ENCODE data around the gene ADRB1.

ADRB1 gene

DNA sequence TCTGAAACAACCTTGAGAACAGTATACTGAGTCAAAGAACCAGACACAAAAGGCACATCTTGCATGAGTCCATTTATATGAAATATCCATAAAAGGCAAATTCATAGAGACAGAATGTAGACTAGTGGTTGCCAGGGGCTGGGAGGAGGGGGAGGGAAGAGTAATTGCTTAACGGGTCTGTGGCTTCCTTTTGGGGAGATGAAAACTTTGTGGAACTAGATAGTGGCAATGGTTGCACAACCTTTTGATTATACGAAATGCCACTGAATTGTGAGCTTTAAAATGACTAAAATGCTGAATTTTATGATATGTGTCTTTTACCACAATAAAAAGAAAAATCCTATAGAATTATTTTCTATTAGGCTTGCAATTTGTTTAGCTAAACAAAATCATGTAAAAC lies 16.8 kb downstream of the ADRB1 start:
- H3K4me3 ChIP-seq (ENCODE audit: low read depth, low read length) = no peak overlapping the region
- no peak overlapping the region for H3K27ac ChIP-seq
- TF ChIP-seq, protein P1, sequence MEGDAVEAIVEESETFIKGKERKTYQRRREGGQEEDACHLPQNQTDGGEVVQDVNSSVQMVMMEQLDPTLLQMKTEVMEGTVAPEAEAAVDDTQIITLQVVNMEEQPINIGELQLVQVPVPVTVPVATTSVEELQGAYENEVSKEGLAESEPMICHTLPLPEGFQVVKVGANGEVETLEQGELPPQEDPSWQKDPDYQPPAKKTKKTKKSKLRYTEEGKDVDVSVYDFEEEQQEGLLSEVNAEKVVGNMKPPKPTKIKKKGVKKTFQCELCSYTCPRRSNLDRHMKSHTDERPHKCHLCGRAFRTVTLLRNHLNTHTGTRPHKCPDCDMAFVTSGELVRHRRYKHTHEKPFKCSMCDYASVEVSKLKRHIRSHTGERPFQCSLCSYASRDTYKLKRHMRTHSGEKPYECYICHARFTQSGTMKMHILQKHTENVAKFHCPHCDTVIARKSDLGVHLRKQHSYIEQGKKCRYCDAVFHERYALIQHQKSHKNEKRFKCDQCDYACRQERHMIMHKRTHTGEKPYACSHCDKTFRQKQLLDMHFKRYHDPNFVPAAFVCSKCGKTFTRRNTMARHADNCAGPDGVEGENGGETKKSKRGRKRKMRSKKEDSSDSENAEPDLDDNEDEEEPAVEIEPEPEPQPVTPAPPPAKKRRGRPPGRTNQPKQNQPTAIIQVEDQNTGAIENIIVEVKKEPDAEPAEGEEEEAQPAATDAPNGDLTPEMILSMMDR (IDR thresholded peaks at IDR 0.05; ENCODE audit: low read depth, low read length) = no peak
- no peaks in the 10 kb centered on the region for H3K9me3 ChIP-seq (ENCODE audit: severe bottlenecking)
- no peaks in the 10 kb centered on the region for H3K27me3 ChIP-seq (ENCODE audit: insufficient read depth, low read depth, severe bottlenecking)
- DNase-seq = no peak
- H3K36me3 ChIP-seq = no peaks in the 10 kb centered on the region

DNA sequence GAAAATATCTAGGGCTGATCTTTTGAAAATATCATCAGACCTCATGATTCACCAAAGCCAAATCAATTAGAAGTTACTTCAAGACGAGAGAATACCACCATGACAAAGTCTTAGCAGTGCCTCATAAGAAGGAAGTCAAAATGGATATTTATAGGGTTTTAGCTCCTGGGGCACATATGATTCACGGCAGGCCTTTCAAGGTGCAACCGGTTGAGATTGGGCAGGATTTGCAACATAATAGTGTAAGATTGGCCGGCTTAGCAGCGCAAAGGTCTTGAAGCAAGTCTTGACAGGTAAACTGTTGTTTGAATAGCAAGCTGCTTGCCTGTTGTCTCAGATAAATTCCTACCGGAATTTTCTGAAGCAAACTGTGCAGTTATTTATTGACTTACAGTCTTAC lies 17.5 kb downstream of the ADRB1 start:
- TF ChIP-seq, protein P1 (IDR thresholded peaks at IDR 0.05; ENCODE audit: low read depth, low read length) = no peak
- Histone ChIP-seq H3K36me3 (no peaks in the 10 kb centered on the region), H3K9me3 (ENCODE audit: severe bottlenecking) (no peaks in the 10 kb centered on the region), H3K4me3 (ENCODE audit: low read depth, low read length) (no peak overlapping the region), H3K27ac (no peak overlapping the region), H3K27me3 (ENCODE audit: insufficient read depth, low read depth, severe bottlenecking) (no peaks in the 10 kb centered on the region)
- DNase-seq = no peak

DNA sequence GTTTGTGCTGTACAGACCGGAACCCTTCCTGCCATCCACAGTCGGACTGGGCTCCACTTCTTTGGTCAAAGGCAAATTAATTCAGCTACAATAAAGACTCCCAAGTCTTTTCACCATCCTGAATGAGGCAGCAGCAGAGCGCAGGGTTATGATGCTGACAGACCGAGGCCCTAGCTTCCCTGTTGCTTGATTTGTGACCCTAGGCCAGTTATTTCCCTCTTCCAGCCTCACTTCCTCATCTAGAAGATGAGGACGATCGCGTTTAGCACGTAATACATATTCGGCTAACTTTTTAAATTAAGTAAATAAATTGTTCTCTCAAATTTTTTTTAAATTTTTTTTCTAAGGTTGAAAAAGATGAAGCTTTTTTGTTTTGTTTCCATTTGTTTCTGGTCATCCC lies 18.1 kb downstream of the ADRB1 start:
- no peaks in the 10 kb centered on the region for H3K36me3 ChIP-seq
- no peak for DNase-seq
- TF ChIP-seq, protein P1 (IDR thresholded peaks at IDR 0.05; ENCODE audit: low read depth, low read length) = no peak
- H3K9me3 ChIP-seq (ENCODE audit: severe bottlenecking) = no peaks in the 10 kb centered on the region
- no peak overlapping the region for H3K4me3 ChIP-seq (ENCODE audit: low read depth, low read length)
- H3K27me3 ChIP-seq (ENCODE audit: insufficient read depth, low read depth, severe bottlenecking) = no peaks in the 10 kb centered on the region
- no peak overlapping the region for H3K27ac ChIP-seq

DNA sequence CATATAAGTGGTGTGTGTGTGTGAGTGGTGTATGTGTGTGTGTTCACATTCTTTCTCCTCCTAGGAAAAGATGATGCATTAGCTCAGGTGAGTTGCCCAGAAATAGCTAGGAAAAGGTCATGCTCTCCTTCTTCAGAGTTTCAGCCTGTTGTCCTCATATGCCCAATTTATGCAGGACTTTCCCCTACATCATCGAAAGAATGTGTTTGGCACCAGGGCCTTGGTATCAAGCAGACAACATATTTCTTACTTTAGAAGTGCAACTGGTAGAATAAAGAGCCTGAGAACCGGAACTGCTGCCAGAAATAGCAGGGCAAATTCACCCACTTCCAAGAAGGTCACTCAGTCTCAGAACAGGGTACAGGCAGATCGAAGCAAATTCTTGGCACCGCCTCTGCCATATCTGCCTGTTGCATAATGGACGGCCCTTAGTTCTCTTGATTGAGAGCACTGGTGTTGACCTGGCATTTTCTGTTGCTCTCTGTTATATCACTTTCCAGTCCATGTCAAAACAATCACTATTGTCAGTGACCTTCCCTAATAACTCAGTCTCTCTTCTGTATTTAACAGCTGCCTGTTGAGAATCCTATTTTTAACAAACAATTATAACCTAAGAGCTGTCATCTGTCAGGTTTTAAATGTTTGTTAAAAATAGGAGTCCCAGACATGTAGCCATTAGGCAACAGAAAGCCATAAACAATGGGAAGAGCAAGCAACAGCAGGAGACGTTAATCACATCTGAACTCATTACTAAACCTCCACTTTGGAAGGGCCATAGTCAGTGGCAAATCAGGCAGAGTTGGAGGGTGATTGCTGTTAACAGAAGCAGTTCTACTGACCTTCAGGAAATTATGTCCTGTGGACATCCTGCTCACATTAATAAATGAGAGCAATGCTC lies 20.7 kb downstream of the ADRB1 start:
- no peak for DNase-seq
- Histone ChIP-seq H3K36me3 (no peaks in the 10 kb centered on the region), H3K27ac (no peak overlapping the region), H3K27me3 (ENCODE audit: insufficient read depth, low read depth, severe bottlenecking) (no peaks in the 10 kb centered on the region), H3K9me3 (ENCODE audit: severe bottlenecking) (no peaks in the 10 kb centered on the region), H3K4me3 (ENCODE audit: low read depth, low read length) (no peak overlapping the region)
- TF ChIP-seq, protein P1 (IDR thresholded peaks at IDR 0.05; ENCODE audit: low read depth, low read length) = no peak

DNA sequence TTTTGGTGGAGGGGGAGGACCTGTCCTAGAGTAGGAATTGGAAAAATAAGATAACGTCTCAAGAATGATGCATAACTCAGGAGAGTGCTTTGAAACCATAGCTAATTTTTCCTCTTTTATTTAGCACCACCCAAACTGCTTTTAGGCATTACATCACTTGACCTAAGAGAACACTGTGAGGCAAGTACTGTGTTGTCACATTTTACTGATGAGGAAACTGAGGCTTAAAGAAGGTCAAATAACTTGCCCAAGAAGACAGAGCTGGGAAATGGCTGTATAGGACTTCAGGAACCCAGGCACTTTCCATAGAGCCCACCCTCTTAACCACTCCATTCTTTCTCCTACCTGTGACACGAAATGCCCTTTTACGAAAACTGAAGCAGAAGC lies 21.4 kb downstream of the ADRB1 start:
- Histone ChIP-seq H3K4me3 (ENCODE audit: low read depth, low read length) (no peak overlapping the region), H3K27me3 (ENCODE audit: insufficient read depth, low read depth, severe bottlenecking) (no peaks in the 10 kb centered on the region), H3K27ac (no peak overlapping the region), H3K9me3 (ENCODE audit: severe bottlenecking) (no peaks in the 10 kb centered on the region), H3K36me3 (no peaks in the 10 kb centered on the region)
- TF ChIP-seq, protein P1 (IDR thresholded peaks at IDR 0.05; ENCODE audit: low read depth, low read length) = no peak
- DNase-seq = no peak

Data from WERI-Rb-1 (cell line).